GM18873 (cell line): ENCODE data around the gene UVRAG.
"Not testable (repeated sequence)": the region's sequence is repeated elsewhere in the genome, so short reads cannot be mapped to it uniquely, and the experiment has no call there.

ENCODE experiments used
- ATAC-seq: cut with Tn5 transposase; IDR thresholded peaks from one replicate; pipeline ENCODE4 v1.9.1; 2021; ENCODE audit warnings: mild to moderate bottlenecking, moderate library complexity, moderate number of reproducible peaks; ENCODE audit not compliant: unreplicated experiment, low FRiP score

Gene UVRAG

DNA sequence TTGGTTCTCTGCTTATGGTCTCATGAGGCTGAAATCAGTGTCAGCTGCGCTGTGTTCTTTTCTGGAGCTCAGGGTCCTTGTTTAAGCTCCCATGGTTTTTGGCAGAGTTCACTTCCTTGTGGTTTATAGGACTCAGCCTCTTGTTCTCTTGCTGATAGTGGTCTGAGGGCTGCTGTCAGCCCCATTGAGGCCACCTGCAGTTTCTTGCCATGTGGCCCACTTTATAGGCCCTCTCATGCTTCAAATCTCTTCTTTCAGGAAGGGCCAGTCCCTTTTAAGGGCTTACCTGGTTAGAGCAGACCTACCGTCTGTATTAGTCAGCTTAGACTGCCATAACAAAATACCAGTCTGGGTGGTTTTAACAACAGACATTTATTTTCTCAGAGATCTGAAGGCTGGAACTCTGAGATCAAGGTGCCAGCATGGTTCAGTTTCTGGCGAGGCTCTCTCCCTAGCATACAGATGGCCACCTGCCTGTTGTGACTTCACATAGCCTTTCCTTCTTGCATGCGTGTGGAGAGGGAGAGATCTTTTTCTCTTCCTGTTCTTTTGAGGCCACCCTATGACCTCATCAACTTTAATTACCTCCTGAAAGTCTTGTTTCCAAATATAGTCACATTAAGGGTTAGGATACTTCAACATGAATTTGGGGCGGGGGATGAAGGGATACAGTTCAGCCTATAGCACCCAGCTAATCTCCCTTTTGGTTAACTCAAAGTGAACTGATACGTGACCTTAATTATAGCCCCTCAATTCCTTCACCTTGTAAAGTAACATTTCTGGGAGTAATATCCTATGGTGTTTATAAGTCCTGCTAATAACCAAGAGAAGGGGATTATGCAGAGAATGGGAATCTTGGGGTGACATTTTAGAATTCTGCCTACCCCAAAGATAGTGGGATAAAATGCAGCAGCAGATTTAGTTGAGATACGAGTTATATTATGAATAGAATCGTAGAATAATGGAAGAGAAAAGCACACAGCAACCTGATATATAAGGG, 131.8 kb downstream of the UVRAG start:
- ATAC-seq: no peak

DNA sequence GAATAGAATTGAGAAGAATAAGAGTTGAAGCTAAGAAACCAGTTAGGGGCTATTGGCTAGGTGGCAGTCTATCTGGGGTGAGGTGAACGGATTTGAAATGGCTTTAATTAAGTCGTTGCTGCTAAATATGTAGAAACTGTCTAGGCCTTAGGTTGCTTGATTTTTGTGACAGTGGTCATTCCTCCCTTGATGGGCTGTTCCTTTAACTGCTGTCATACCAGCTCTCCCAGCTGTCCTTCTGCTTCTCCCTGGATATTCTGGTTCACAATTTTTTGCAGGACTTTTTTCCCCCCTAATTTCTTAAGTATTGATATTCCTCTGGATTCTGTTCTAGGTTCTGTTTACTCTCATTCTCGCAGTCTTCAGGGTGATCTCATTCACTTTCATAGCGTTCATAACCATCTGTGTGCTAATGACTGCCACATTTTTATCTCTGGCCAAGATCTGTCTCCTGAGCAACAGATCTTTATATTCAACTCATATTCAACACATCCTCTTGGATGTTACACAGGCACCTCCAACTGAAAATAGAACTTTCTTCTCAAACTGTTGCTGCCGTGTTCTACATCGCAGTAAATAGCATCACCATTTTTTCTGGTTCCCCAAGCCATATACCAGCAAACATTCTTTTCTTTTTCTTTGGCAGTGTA, 134.1 kb downstream of the UVRAG start:
- ATAC-seq: no peak

DNA sequence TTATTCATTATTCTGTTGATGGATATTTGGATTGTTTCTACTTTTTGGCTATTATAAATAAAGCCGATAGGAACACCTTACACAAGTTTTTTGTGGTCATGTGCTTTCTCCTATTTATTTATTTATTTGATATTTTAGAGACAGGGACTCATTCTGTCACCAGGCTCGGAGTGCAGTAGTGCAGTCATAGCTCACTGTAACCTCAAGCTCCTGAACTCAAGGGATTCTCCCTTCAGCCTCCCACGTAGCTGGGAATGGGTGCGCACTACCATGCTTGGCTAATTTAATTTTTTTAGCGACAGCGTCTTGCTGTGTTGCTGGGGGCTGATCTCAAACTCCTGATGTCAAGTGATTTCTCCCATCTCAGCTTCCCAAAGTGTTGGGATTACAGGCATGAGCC, 135.1 kb downstream of the UVRAG start:
- ATAC-seq: no peak

DNA sequence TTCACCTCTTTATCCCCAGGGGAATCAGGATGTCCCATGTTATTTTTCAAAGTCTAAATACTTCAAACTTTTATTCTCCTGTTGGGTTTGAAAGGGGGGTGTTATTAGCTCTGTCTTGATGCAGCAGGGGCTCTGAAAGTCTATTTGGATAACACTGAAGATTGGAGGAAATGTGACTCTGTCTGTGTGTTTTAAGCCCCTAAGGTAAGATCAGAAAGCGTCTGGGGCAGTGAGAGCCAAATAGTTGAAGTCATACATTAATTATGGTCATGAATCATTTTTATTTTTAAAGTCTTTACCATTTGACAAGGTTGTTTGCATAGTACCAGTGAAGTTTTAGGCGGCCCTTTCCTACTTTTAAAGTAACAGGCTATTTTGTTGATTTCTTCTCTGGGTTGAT, 139.0 kb downstream of the UVRAG start:
- no peak for ATAC-seq

DNA sequence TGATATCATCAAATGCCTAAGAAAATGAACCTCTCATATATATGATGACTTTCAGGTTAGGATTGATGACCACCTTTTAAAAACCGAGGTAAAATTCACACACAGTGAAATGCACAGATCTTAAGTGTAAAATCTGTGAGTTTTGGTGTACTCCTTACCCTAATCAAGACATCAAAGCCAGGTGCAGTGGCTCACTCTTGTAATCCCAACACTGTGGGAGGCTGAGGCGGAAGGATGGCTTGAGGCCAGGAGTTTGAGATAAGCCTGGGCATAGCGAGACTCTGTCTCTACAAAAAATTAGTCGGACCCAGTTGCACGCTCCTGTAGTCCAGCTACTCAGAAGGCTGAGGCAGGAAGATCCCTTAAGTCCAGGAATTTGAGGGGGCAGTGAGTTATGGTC, 140.4 kb downstream of the UVRAG start:
- no peak for ATAC-seq

DNA sequence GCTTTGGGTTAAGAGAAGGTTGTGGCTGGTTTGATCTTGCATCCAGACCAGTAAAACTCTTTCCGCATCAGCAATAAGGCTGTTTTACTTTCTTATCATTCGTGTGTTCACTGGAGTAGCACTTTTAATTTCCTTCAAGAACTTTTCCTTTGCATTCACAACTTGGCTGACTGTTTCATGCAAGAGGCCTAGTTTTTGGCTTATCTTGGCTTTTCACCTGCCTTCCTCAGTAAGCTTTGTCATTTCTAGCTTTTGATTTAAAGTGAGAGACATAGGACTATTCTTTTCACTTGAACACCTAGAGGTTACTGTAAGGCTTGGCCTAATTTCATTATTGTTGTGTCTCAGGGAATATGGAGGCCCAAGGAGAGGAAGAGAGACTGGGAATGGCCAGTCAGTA, 144.5 kb downstream of the UVRAG start:
- ATAC-seq: no peak

DNA sequence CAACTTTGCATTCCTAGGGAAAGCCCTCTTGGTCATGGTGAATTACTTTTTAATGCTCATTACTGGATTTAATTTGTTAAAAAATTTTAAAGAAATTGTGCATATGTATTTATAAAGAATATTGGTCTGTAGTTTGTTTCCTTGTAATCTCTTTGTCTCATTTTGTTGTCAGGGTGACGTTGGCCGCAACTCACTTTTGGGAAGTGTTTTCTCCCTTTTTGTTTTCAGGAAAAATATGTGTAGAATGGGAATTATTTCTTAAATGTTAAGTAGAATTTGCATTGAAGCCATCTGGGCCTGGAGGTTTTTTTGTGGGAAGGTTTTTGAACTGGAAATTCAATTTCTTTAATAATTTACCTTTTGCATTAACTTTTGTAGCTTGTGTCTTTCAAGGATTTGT, 149.1 kb downstream of the UVRAG start:
- no peak for ATAC-seq

DNA sequence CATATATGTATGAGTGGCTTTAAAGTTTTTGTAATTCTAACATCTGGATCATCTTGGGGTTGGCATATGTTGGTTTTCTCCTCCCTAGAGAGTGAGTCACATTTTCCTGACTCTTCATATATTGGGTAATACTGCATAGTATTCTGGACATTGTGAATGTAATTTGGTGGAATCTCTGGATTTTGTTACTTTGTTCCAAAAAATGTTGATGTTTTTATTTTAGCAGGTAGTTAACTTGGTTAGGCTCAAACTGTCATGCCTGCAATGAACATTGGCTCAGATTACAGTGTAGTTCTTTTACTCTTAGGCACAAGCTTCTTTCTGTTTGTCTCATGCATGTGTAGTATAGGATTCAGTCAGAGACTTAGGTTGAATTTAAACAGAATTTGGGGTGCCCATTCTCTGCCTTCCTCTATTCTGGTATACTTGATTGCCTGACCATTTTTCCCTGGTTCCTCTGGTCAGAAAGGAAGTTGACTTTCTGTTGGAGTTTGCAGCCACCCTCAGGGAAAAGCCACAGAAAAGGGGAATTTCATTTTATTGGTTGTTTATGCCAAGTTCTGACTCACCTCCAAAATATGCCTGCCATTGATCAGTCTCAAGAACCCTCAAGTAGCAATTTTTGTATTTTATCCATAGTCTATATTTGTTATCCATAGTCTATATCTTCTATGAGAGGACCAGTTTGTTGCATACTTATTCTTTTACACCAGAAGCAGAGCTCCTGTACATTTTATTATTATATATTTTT, 151.7 kb downstream of the UVRAG start:
- no peak for ATAC-seq

DNA sequence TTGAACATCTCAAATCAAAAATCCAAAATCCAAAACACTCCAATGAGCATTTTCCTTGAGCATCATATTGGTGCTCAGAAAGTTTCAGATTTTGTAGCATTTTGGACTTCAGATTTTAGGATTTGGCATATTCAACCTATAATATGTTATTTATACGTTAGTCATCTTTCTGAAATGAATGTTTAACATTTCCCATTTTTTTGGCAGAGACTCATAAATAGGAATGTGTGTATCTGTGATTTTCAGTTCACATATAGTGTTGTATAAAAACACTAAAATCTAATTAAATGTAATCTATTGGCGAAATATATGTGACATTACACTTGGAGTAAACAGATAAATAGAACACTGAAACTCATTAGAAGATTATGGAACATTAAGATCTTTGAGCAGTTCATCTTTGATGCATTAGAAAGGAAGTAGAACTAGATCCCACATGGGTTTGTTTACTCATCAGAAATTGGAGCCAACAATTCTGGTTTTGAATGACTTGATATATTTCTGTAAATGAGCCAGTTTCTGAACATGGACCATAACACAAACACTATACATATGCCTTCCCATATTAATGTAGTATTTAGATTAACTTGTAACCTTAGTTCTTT, 153.1 kb downstream of the UVRAG start:
- ATAC-seq: no peak

DNA sequence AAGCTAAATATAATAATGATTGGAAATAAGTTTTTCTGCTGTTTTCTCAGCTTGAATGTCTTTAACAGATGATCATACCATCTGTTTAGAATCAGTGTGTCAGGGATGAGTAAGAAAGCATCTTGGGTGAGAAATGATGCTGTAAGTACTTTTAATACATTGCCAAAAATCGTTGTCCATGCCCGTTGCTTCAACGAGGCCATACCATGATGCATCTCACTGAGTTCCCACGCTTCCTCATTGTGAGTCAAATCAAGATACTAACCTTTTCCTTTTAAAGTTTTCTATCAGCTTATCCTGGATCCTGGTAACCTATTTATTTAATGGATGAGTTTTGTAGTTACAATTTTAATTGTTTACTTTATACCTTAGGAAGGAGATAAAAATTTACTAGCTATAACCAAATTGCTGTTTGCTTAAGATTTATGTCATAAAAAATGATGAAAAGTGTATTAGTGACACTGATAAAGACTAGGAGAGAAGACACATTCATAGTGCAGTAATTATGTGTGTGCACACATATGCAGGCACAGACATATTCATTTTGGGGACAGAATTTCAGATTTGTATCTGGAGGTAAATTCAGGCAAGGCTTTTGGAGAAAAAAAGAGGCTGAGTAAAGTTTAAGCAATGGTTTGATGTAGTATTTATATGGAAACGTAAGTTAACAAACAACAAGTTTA, 154.8 kb downstream of the UVRAG start:
- no peak for ATAC-seq

DNA sequence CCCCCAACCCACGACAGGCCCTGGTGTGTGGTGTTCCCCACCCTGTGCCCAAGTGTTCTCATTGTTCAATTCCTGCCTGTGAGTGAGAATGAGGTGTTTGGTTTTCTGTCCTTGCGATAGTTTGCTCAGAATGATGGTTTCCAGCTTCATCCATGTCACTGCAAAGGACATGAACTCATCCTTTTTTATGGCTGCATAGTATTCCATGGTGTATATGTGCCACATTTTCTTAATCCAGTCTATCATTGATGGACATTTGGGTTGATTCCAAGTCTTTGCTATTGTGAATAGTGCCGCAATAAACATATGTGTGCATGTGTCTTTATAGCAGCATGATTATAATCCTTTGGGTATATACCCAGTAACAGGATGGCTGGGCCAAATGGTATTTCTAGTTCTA, 158.7 kb downstream of the UVRAG start:
- not testable (repeated sequence) for ATAC-seq

DNA sequence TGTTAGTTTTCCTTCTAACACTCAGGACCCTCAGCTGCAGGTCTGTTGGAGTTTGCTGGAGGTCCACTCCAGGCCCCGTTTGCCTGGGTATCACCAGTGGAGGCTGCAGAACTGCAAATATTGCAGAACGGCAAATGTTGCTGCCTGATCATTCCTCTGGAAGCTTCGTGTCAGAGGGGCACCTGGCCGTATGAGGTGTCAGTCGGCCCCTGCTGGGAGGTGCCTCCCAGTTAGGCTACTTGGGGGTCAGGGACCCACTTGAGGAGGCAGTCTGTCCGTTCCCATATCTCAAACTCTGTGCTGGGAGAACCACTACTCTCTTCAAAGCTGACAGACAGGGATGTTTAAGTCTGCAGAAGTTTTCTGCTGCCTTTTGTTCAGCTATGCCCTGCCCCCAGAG, 164.1 kb downstream of the UVRAG start:
- not testable (repeated sequence) for ATAC-seq

DNA sequence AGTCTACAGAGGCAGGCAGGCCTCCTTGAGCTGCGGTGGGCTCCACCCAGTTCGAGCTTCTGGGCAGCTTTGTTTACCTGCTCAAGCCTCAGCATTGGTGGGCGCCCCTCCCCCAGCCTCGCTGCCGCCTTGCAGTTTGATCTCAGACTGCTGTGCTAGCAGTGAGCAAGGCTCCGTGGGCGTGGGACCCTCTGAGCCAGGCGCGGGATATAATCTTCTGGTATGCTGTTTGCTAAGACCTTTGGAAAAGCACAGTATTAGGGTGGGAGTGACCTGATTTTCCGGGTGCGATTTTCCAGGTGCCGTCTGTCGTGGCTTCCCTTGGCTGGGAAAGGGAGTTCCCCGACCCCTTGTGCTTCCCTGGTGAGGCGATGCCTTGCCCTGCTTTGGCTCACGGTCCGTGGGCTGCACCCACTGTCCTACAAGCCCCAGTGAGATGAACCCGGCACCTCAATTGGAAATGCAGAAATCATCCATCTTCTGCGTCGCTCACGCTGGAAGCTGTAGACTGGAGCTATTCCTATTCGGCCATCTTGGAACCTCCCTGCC, 164.5 kb downstream of the UVRAG start:
- not testable (repeated sequence) for ATAC-seq

DNA sequence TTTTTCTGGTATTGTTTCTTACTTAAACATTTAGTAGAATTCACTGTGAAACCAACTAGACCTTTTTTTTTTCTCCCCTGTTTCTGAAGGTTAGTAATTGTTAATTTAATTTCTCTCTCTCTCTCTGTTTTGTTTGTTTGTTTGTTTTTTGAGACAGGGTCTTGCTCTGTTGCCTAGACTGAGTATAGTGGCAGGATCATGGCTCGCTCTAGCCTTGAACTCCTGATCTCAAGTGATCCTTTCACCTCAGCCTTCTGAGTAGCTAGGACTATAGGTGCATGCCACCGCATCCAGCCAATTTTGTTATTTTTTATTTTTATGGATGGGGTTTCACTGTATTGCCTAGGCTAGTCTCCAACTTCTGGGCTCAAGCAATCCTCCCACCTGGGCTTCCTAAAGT, 165.0 kb downstream of the UVRAG start:
- ATAC-seq: no peak

DNA sequence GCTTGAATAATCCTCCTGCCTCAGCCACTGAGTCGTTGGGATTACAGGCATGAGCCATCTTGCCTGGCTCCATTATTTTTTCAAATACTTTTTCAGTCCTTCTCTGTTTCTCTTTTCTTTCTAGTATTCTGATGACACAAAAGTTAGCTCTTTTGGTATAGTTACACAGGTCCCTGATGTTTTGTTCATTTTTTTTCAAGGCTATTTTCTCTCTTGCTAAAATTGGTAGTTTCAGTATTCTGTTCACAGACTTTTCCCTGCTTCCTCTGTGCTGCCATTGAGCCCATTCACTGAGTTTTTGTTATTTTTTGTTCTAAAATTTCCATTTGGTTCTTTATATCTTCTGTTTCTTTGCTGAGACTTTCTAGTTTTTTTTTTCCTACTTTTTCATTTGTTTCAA, 166.5 kb downstream of the UVRAG start:
- no peak for ATAC-seq

DNA sequence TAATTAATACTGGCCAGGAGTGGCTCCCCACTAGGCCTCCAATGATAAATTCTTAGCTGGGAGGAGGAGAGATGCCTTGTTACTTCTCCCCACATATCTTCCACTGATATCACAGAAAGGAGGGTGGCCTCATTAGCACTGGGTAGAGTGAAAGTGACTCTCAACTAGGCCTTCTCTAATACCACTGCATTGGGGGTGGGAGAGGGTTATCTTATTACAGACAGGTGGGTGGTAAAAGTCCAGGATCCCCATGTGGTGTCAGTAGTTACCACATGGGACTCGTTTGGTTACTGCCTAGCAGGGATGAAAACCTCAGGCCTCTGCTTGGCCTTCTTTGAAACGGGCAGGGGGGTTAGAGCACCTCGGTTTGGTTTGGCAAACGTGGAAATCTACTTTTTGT, 167.3 kb downstream of the UVRAG start:
- ATAC-seq: no peak

DNA sequence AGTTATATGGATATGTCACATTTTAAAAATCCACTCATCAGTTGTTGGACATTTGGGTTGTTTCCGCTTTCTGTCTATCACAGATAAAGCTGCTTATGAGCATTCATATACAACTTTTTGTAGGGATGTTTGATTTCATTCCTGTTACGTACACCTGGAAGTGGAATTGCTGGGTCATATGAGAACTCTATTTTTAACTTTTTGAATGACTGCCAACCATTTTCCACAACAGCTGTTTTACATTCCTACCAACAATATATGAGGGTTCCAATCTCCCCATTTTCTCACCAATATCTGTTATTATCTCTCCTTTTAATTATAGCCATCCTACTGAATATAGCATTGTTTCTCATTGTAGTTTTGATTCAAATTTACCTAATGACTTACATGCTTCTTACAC, 172.0 kb downstream of the UVRAG start:
- ATAC-seq: no peak

DNA sequence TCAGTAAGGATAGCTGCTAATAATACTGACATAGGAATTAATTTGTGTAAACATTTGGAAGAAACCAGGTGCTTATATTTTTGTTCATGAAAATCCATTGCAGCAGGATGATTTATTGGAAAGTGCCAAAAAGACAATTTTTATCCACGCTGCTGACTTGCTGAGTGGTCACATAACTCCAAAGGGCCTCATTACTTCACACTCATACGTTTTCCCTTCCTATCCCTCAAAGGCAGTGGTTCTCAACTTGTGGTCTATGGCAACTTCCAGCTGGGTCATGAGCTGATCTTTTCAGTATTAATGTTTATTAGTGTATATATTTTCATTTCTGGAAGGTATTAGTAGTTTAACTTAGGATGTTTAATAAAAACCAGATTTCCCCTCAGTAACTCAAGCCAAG, 178.1 kb downstream of the UVRAG start:
- ATAC-seq: no peak

DNA sequence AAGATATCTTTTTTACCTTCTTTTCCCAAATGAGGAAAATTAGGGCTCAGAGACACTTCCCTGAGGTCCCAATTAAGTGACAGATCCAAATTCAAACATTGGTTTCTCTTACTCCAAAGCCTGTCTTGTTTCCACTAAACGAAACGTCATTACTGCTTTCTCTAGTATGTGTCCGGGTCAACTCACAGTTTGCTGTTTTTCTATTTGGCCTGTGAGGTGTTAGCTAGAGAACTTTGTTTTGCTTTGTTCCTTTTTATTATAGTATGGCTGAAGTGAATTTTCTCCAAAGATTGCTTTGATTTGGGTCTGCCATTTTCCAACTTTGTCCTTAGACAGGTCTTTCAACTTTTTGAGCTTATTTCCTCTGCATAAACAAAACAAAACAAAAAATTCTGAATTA, 179.6 kb downstream of the UVRAG start:
- ATAC-seq: no peak
